HG02678 (cell line): ENCODE data around the gene PLD1.
A peak's percentile ranks its signal among the peaks of the same experiment; 100 is the strongest.

ENCODE experiments used
- ATAC-seq: cut with Tn5 transposase; IDR thresholded peaks from one replicate; pipeline ENCODE4 v1.9.1; 2021; ENCODE audit warnings: mild to moderate bottlenecking, moderate library complexity; ENCODE audit not compliant: unreplicated experiment

The PLD1 gene

GRCh38 chr3:171839270-171839669 is 29.0 kb upstream of the PLD1 start:
- no peak for ATAC-seq

DNA sequence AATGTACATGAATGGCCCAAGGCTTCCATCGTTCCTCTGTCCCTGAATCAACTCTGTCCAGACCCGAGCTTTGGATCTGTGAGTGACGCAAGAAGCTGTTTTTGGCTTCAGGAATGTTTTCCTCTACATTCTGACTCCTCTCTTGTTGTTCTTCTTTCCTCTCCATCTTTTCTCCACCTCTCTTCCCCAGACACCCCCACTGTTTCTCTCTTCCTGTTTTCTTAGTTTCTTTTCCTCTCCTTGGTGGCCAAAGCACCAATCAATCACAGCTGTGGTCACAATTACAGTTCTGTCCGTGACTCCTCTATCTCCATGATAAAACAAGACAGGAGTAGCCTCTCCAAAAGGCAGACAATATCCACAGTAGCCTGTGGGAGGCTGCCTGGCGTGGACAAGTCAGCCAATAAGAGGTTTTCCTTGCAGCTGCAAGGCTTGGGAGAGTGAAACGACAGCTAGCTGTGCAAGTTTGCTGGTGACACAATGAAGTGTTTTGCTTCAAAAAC is 28.0 kb upstream of the PLD1 start:
- no peak for ATAC-seq

DNA sequence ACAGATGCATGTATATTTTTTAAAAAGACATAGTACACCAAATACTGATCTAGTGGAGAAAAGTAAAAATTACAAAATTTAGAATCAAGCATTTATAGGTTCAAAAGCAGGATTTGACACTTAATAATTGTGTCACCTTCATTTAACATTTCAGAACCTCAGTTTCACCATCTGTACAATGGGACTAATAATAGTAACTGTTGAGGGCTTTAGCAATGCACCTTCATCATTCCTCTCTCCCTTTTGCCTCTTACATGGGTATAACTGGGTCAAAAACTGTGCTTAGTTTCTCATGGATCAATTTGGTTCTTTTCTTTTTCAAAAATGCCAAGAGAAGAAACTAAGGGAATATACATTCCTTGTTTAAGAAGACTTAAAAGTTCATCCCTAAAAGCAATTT is 27.4 kb upstream of the PLD1 start:
- ATAC-seq = no peak

DNA sequence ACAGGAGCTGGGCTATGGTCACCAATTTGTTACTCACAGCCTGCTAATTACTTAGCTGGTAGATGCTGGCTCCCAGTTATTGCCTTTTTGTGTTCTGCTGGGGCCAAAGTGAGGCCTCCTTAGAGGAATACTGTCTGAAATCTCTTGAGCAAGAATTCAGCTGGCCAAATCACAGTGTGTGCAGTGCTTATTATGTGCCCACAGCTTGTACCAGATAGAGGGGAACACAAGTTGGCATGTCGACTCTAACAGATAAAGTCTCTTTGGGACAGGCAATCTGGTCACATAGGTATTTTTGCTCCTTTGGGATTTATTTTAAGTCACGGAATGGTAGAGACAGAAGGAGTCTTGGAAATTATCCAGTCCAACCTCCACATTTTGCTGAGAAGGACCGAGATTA is 26.6 kb upstream of the PLD1 start:
- no peak for ATAC-seq

- no peak for ATAC-seq
Measured at GRCh38 chr3:171835613-171836012, 25.3 kb upstream of the PLD1 start.

GRCh38 chr3:171835116-171835515 is 24.8 kb upstream of the PLD1 start:
- ATAC-seq = no peak

- no peak for ATAC-seq
Measured at GRCh38 chr3:171834461-171834801, 24.1 kb upstream of the PLD1 start.

- peak; percentile 53 for ATAC-seq
Measured at GRCh38 chr3:171833789-171834460, 23.6 kb upstream of the PLD1 start.

DNA sequence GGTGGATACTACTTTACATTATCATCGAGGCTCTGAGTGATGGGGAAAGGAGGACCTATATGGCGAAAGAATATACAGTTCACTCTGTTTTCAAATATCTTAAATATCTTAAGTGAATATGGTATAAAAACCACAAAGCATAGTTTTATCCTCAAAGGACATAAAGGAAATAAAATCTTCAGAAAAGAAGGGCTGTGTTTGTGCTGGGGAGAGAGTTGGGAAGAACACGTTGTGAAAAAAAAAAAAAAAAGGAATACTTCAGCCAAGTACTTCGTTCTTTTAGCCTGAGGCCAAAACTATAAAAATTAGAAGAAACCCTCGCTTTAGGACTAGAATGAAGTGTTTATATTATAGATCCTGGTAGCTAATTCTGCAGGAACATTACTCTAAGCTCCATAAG is 22.7 kb upstream of the PLD1 start:
- no peak for ATAC-seq

- ATAC-seq = no peak
Measured at GRCh38 chr3:171831936-171832335, 21.7 kb upstream of the PLD1 start.

- ATAC-seq = no peak
Measured at GRCh38 chr3:171830518-171830875, 20.2 kb upstream of the PLD1 start.

DNA sequence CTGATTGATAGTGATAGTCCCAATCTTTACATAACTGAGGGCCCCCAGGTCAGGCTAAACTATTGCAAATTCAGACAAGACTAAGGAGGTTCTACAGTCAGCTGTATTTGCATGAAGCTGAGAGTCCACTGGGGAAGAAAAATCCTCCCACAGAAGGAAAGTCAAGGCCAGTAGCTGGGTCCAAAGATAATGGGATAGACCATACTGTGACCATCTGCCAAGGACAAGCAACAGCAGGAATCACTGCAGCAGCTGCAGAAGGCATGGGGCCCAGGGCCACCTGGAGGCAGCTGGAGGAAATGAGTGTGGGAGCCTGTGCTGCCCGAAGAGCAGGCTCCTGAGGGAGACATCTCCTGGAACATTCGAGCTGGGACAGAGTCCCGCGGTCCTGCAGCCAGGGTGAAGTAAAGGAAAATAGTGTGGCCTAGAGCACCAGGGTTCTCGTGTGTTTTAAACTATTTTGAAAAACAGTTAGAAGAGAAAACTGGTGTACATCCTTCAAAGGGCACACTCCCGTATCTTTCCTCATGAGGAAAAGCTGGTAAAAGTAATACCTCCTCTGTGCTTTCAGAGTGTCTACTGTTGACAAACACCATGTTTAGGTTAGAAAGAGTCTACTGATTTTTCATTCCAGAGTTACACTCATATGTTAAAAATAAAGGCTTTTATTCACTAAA is 19.7 kb upstream of the PLD1 start:
- peak; percentile 68 for ATAC-seq

DNA sequence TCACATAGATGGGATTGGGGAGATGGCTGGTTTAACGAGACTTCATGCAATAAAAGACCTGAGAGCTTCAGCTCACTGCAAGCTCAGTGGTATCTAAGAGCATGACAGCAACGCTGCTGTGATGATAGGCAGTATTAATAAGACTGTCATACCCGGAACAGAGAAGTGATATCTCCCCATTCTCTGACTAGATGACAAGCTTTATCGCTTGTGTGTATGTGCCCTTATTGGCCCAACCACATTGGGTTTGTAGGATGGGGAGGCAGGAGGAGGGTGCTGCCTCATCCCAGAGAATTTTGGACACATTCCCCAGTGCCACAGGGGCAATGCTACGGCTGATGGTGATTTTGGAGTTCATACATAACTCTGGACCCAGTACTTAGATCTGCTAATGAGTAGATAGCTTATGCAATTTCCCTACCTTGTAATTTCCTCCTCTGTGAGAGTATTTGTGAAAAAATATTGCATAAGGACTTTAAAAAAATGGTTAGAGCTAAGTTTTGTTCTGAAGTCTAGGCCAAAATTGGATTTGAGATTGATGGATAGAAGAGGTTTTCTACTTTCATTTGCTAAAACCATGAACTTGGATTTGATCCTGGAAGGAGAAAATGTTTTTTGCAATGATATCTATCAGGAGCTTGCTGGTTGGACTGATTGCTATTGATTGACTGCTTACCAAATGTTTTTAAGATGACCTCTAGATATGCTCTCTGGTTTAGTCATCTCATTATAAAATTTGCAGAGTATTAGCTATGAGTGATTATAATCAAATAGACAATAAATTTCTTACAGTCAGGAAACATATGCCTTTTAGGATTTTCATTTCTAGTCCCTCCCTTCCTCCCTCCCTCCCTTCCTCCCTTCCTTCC is 18.9 kb upstream of the PLD1 start:
- no peak for ATAC-seq

- no peak for ATAC-seq
Measured at GRCh38 chr3:171827836-171828458, 17.7 kb upstream of the PLD1 start.

GRCh38 chr3:171827385-171827784 is 17.1 kb upstream of the PLD1 start:
- ATAC-seq = no peak

DNA sequence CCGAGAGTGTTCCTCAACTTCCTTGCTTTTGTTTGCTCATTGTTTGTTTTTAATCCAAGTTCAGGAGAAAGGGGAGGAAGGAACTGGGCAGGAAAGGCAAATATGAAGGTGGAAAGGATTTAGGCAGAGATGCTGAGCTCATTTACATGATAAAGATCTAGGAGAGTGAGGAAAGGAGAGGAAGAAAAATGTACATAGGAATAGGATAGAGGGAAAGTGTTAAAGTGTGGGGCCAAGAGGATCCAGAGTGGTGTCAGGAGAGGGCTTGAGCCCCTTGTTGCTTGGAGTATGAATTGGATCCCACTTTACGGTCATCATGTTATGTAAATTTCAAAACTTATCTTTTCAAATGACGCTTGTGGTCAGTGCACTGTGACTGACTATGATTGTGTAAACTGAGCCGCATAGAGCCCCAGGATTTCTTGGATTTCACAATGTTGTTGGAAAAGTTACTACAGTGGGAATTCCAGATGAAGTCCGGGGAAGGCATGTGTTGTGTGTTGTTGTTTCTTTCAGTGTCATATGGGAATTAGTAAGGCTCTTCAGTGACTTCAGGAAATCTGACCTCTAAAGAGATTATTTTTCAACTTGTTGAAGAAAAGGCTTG is 15.0 kb upstream of the PLD1 start:
- ATAC-seq = no peak

DNA sequence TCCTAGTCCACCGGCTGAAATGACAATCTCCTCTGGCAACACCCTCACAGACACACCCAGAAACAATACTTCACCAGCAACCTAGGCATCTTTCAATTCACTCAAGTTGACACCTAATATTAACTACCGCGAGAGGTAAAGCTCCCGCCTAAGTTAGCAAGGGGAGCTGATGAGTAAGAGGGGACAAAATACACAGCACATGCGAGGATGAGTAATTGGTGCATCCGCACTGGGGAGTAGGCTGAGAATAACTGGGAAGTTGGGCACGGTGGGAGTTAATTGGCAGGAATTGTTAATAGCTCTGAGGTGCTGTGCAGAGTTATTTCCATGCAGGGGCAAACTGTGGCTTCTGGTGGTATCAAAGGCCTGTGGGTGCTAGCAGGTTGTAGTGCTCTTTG is 14.5 kb upstream of the PLD1 start:
- no peak for ATAC-seq

DNA sequence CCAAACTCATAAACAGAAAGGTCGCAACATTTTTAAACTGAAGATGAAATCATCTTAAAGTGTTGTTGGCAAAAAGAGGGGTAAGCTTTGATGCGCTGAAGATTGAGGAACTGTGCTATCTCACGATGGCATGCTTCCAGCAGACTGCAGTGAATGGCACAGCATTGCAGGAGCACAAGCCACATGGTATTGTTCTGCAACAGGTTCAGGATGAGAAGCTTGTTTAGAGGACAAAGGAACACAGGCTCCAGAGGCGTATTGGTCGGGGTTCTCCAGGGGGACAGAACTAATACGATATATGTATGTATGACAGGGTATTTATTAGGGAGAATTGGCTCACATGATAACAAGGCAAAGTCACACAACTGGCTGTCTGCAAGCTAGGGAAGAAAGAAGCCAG is 13.8 kb upstream of the PLD1 start:
- no peak for ATAC-seq

- ATAC-seq = peak; percentile 90
Measured at GRCh38 chr3:171822431-171823106, 12.3 kb upstream of the PLD1 start.

DNA sequence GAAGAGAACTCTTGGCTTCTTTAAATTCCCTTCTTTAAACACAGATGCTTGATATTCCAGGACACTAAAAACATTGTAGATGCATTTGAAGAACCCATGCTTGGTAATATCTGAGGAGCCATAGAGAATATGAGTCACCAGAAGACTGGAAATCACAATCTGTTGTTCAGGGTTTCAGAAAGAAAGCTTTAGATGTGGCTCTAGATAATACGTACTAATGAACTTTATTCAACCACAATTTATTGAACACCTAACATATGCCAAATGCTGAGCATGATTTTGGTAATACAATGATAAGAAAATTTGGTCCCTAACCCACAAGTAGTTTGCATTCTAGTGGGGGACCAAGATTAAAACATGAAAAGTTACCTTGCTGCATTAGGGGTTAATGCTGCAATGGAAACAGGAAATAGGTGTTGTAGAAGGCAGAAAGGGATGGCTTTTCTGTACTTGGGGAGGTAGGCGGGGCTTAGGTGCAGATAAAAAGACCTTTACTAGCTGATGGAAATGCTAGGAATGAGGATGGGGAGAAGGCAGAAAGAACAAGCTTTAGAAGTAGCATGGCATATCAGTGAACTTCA is 11.6 kb upstream of the PLD1 start:
- ATAC-seq = no peak
